Heart left ventricle (tissue), 16 donors: ENCODE data around the gene NBAS. TPM values are rescaled to one million over a fixed set of nuclear protein-coding genes. Genes with fewer than 3 reads are reported as not detected.

Experiments used
- ATAC-seq, 4 donors: fragments of 200-7000 bp; cut with Tn5 transposase; one replicate each; pipeline ENCODE4 v1.9.1; 2020 to 2022; ENCODE audit warnings: moderate library complexity in 4 of 4, mild to moderate bottlenecking in 3 of 4, moderate number of reproducible peaks in 1 of 4
- DNase-seq, 5 donors: peaks; one replicate each; pipeline ENCODE4 v3.0.0-alpha.2; 2020
- H3K27ac ChIP-seq, 12 donors: fragments of 200-600 bp; sonication (generic) in 4 of 12; one replicate each; pipeline versions ENCODE4 v1.5.0 to v1.8.0; 2016 to 2022; ENCODE audit warnings: mild to moderate bottlenecking in 2 of 12
- H3K27me3 ChIP-seq, 9 donors: fragments of 200-600 bp; sonication (generic) in 2 of 9; one replicate each; pipeline versions ENCODE4 v1.5.1 to v1.8.0; 2016 to 2022; ENCODE audit warnings: mild to moderate bottlenecking in 3 of 9
- H3K36me3 ChIP-seq, 9 donors: fragments of 200-600 bp; sonication (generic) in 2 of 9; one replicate each; pipeline versions ENCODE4 v1.5.0 to v1.8.0; 2018 to 2022; ENCODE audit warnings: mild to moderate bottlenecking in 2 of 9
- H3K4me1 ChIP-seq, 12 donors: fragments of 200-600 bp; sonication (generic) in 4 of 12; one replicate each; pipeline versions ENCODE4 v1.5.0 to v1.8.0; 2016 to 2022; ENCODE audit warnings: mild to moderate bottlenecking in 3 of 12
- H3K4me3 ChIP-seq, 12 donors: fragments of 200-600 bp; sonication (generic) in 4 of 12; one replicate each; pipeline versions ENCODE4 v1.5.0 to v1.8.0; 2017 to 2022; ENCODE audit warnings: mild to moderate bottlenecking in 9 of 12, moderate library complexity in 4 of 12
- H3K9me3 ChIP-seq, 12 donors: fragments of 200-600 bp; sonication (generic) in 4 of 12; one replicate each; pipeline versions ENCODE4 v1.5.0 to v1.8.0; 2016 to 2022; ENCODE audit warnings: mild to moderate bottlenecking in 1 of 12
- CTCF ChIP-seq, 12 donors: fragments of 200-600 bp; sonication (generic) in 4 of 12; IDR thresholded peaks; one replicate each; pipeline versions ENCODE4 v1.5.0 to v1.8.0; 2018 to 2022; ENCODE audit warnings: antibody characterized with exemption in 12 of 12, mild to moderate bottlenecking in 5 of 12
- POLR2A ChIP-seq, 2 donors: fragments of 450-650 bp; IDR thresholded peaks; one replicate each; pipeline ENCODE4 v1.6.1; 2017; ENCODE audit warnings: antibody characterized with exemption in 2 of 2, mild to moderate bottlenecking in 2 of 2, moderate library complexity in 2 of 2
- WGBS, 4 donors: extraction: QIAGEN DNeasy Blood & Tissue Kit in 2 of 4; methylation state at CpG; one replicate each; pipeline versions ENCODE4 v1.1.5 to v1.1.7; 2013 to 2018; 5-methylcytosine and 5-hydroxymethylcytosine counted together
- intact Hi-C, 10 donors: fragments of 100-400 bp; cut with DNase I; formaldehyde crosslinking; loops; one replicate each; pipeline versions ENCODE4 v1.11.1 to v1.14.2; 2022
- polyA plus RNA-seq, 2 donors: library from polyadenylated mRNA; stranded (reverse); fragments of 200-250 nt; gene quantifications; one replicate each; pipeline ENCODE4 v1.2.3, GENCODE V29; 2013
- total RNA-seq, 9 donors: library from RNA; depleted of rRNA in 2 of 9; stranded (reverse); fragments of >200 nt in 2 of 9; fragmentation: NEBNext Ultra II Directional in 3 of 9; extraction: Animal tissue kit (Norgen Biotek cat#: 25700) in 3 of 9; gene quantifications; one replicate each; pipeline versions ENCODE4 v1.1.0 to v1.2.4, GENCODE V29; 2016 to 2023
- donor health status: ischemic (EF 13 %, LVEDD 7.1; RV severe dilation, severe dysfunction).
- donor health status: healthy with polysubstance abuse.
- donor health status: DM: no; HTN: yes; CAD: no.
- donor health status: DM: no; HTN: no; CAD: no.
- donor health status: ischemic (EF 25% LVEDD 6.9; RV normal size, moderate dysfunction).
- donor health status: ischemic (EF 25% LVEDD 5.7; RV mildly dilated, moderate dysfunction).
- donor health status: healthy.
- donor health status: DM: yes; HTN: yes; CAD: no.
- donor health status: ischemic (EF 35%, LVEDD 5.7; RV mildly dilated, moderate dysfunction).
- donor health status: nonischemic (EF 11% LVEDD 7.7; RV severe dilation, severe dysfunction).
- donor health status: DM: yes; HTN: yes; CAD: no.
- donor health status: PGD.
- donor health status: ischemic (EF 29% LVEDD 5.4; RV normal size, mild dysfunction).
- donor health status: nonischemic (EF 23%, LVEDD 6.1; RV moderate dilation, normal function).

Gene NBAS
- total and polyA plus RNA-seq, 11 donors: 23.1 to 63.0 (median 50.5) TPM

GRCh38 chr2:15559379-15560139 is 1.6 kb downstream of the NBAS start:
- TF ChIP-seq POLR2A (IDR thresholded peaks at IDR 0.05): no peak
- no peak for TF ChIP-seq CTCF (IDR thresholded peaks at IDR 0.05)
- 69 to 76% (median 73%) methylated on average over 6 of the region's 6 CpGs for WGBS, 4 donors
- peaks cover 0 to 31% (median 23%) of the 10 kb centered on the region in 12 donors for H3K4me1 ChIP-seq
- peaks cover 0 to 25% (median 12%) of the 10 kb centered on the region in 9 donors for H3K36me3 ChIP-seq
- ATAC-seq: no peak
- H3K27ac ChIP-seq: no peak overlapping the region
- H3K27me3 ChIP-seq: no peaks in the 10 kb centered on the region
- DNase-seq: no peak
- no peaks in the 10 kb centered on the region for H3K9me3 ChIP-seq
- peak overlapping the region in 10 of 12 donors; percentile 62 to 98 (median 76) for H3K4me3 ChIP-seq
- intact Hi-C loops: loop anchor here in 1 of 10 donors (2.0 kb wide), 1 partner anchor 31 kb away; the partner anchor contains the start of gene DDX1

- peaks cover 0 to 31% (median 23%) of the 10 kb centered on the region in 12 donors for H3K4me1 ChIP-seq
- H3K36me3 ChIP-seq: peaks cover 0 to 39% (median 18%) of the 10 kb centered on the region in 9 donors
- ATAC-seq (no peak), DNase-seq (no peak)
- 51 to 63% (median 56%) methylated on average over 5 of the region's 5 CpGs for WGBS, 4 donors
- no peaks in the 10 kb centered on the region for H3K27me3 ChIP-seq
- H3K27ac ChIP-seq: no peak overlapping the region
- H3K4me3 ChIP-seq: no peak overlapping the region
- TF ChIP-seq POLR2A (IDR thresholded peaks at IDR 0.05): no peak
- TF ChIP-seq CTCF (IDR thresholded peaks at IDR 0.05): no peak
- no peaks in the 10 kb centered on the region for H3K9me3 ChIP-seq
- intact Hi-C loops: no loop called here
Measured at GRCh38 chr2:15557887-15558311, 3.2 kb downstream of the NBAS start.

GRCh38 chr2:15556311-15556930 is 4.7 kb downstream of the NBAS start:
- ATAC-seq (no peak), DNase-seq (no peak)
- intact Hi-C loops: no loop called here
- no peak overlapping the region for H3K4me3 ChIP-seq
- no peak overlapping the region for H3K27ac ChIP-seq
- TF ChIP-seq POLR2A (IDR thresholded peaks at IDR 0.05) (no peak), CTCF (IDR thresholded peaks at IDR 0.05) (no peak)
- peaks cover 0 to 31% (median 22%) of the 10 kb centered on the region in 12 donors for H3K4me1 ChIP-seq
- H3K27me3 ChIP-seq: no peaks in the 10 kb centered on the region
- 94 to 97% (median 95%) methylated on average over 4 of the region's 4 CpGs for WGBS, 4 donors
- peaks cover 0 to 54% (median 31%) of the 10 kb centered on the region in 9 donors for H3K36me3 ChIP-seq
- no peaks in the 10 kb centered on the region for H3K9me3 ChIP-seq

- no peak for DNase-seq
- no peak for ATAC-seq
- intact Hi-C loops: no loop called here
- H3K4me3 ChIP-seq: no peak overlapping the region
- TF ChIP-seq POLR2A (IDR thresholded peaks at IDR 0.05) (no peak), CTCF (IDR thresholded peaks at IDR 0.05) (no peak)
- H3K9me3 ChIP-seq: no peaks in the 10 kb centered on the region
- H3K36me3 ChIP-seq: peaks cover 0 to 60% (median 33%) of the 10 kb centered on the region in 9 donors
- no peaks in the 10 kb centered on the region for H3K27me3 ChIP-seq
- no peak overlapping the region for H3K27ac ChIP-seq
- WGBS, 4 donors: 80 to 93% (median 87%) methylated on average over 3 of the region's 3 CpGs
- peaks cover 0 to 31% (median 22%) of the 10 kb centered on the region in 12 donors for H3K4me1 ChIP-seq
Measured at GRCh38 chr2:15555760-15556193, 5.4 kb downstream of the NBAS start.
